ENCODE data around the gene ARHGEF7. TPM values are rescaled to one million over a fixed set of nuclear protein-coding genes. Genes with fewer than 3 reads are reported as not detected.

The ARHGEF7 gene
- polyA plus RNA-seq, 4 donors: 21.6 to 76.4 (median 24.7) TPM

- no peaks in the 10 kb centered on the region for H3K36me3 ChIP-seq (ENCODE audit: control insufficient read depth in 3 of 3, insufficient read depth in 2 of 3, low read depth in 1 of 3, low read length in 3 of 3)
- H3K4me1 ChIP-seq (ENCODE audit: control insufficient read depth in 3 of 3, insufficient read depth in 2 of 3, low read depth in 1 of 3, low read length in 2 of 3): no peaks in the 10 kb centered on the region
- FAIRE-seq (no peak), DNase-seq (no peak)
- H3K9me3 ChIP-seq (ENCODE audit: control insufficient read depth in 2 of 2, insufficient read depth in 1 of 2, low read depth in 1 of 2, low read length in 1 of 2): no peaks in the 10 kb centered on the region
- WGBS, 3 donors: 85 to 91% (median 91%) methylated on average over 9 of the region's 9 CpGs
- H3K27me3 ChIP-seq (ENCODE audit: control insufficient read depth in 3 of 3, insufficient read depth in 3 of 3, low read length in 3 of 3): no peaks in the 10 kb centered on the region
- no peak overlapping the region for H3K4me3 ChIP-seq (ENCODE audit: low read depth in 1 of 3, low read length in 3 of 3)
- H3K27ac ChIP-seq (ENCODE audit: low read depth in 1 of 3, low read length in 2 of 3): no peak overlapping the region
Observed at GRCh38 chr13:111336666-111337065, 221.6 kb downstream of the ARHGEF7 start.

- no peak for FAIRE-seq
Observed at GRCh38 chr13:111337206-111337605, 222.1 kb downstream of the ARHGEF7 start.

DNA sequence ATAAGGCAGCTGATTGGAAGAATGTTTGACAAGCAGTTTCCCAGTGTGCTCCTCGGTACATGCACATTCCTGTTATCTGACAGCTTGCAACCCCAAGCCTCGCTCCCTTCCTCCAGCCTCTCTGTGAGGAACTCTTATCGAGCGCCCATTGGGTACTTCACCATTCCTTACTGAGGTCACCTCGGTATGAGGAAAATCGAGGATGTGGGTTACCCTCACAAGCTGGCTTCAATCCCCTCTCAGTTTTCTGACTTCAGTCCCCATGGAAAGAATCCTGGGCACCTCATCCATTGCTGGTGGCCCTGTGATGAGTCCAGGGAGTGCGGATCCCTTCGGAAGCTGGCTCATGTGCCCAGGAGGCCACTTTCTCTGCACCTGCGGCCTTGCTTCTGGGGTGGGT lies 222.6 kb downstream of the ARHGEF7 start:
- 82 to 95% (median 83%) methylated on average over 9 of the region's 9 CpGs for WGBS, 3 donors
- no peaks in the 10 kb centered on the region for H3K4me1 ChIP-seq (ENCODE audit: control insufficient read depth in 3 of 3, insufficient read depth in 2 of 3, low read depth in 1 of 3, low read length in 2 of 3)
- FAIRE-seq (no peak), DNase-seq (no peak)
- no peaks in the 10 kb centered on the region for H3K9me3 ChIP-seq (ENCODE audit: control insufficient read depth in 2 of 2, insufficient read depth in 1 of 2, low read depth in 1 of 2, low read length in 1 of 2)
- H3K27ac ChIP-seq (ENCODE audit: low read depth in 1 of 3, low read length in 2 of 3): no peak overlapping the region
- H3K27me3 ChIP-seq (ENCODE audit: control insufficient read depth in 3 of 3, insufficient read depth in 3 of 3, low read length in 3 of 3): no peaks in the 10 kb centered on the region
- no peaks in the 10 kb centered on the region for H3K36me3 ChIP-seq (ENCODE audit: control insufficient read depth in 3 of 3, insufficient read depth in 2 of 3, low read depth in 1 of 3, low read length in 3 of 3)
- H3K4me3 ChIP-seq (ENCODE audit: low read depth in 1 of 3, low read length in 3 of 3): no peak overlapping the region

More at GRCh38 chr13:111337206-111337605, 222.1 kb downstream of the ARHGEF7 start:
- DNase-seq: no peak
- WGBS, 3 donors: 82 to 91% (median 88%) methylated on average over 4 of the region's 4 CpGs
- H3K27me3 ChIP-seq (ENCODE audit: control insufficient read depth in 3 of 3, insufficient read depth in 3 of 3, low read length in 3 of 3): no peaks in the 10 kb centered on the region
- H3K27ac ChIP-seq (ENCODE audit: low read depth in 1 of 3, low read length in 2 of 3): no peak overlapping the region
- no peaks in the 10 kb centered on the region for H3K4me1 ChIP-seq (ENCODE audit: control insufficient read depth in 3 of 3, insufficient read depth in 2 of 3, low read depth in 1 of 3, low read length in 2 of 3)
- H3K36me3 ChIP-seq (ENCODE audit: control insufficient read depth in 3 of 3, insufficient read depth in 2 of 3, low read depth in 1 of 3, low read length in 3 of 3): no peaks in the 10 kb centered on the region
- H3K9me3 ChIP-seq (ENCODE audit: control insufficient read depth in 2 of 2, insufficient read depth in 1 of 2, low read depth in 1 of 2, low read length in 1 of 2): no peaks in the 10 kb centered on the region
- no peak overlapping the region for H3K4me3 ChIP-seq (ENCODE audit: low read depth in 1 of 3, low read length in 3 of 3)

DNA sequence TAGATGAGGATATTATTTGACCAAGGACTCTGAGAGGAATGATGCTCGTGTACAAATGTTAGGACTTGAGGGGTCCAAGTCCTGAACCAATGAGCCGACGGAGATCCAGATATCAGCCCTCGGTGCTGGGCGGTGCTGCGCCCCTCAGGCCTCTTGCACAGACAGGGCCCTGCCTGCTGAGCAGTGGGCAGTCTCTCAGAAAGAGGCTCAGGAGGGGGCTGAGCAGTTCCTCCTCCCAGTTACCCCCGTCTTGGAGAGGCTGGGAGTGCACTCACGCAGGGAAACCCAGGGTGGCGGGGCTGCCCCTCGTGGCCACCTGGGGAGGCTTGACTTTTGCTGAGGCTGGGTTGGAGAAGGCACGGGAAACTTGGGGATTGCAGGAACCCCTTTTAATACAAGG lies 223.7 kb downstream of the ARHGEF7 start:
- H3K36me3 ChIP-seq (ENCODE audit: control insufficient read depth in 3 of 3, insufficient read depth in 2 of 3, low read depth in 1 of 3, low read length in 3 of 3): no peaks in the 10 kb centered on the region
- H3K4me1 ChIP-seq (ENCODE audit: control insufficient read depth in 3 of 3, insufficient read depth in 2 of 3, low read depth in 1 of 3, low read length in 2 of 3): no peaks in the 10 kb centered on the region
- H3K4me3 ChIP-seq (ENCODE audit: low read depth in 1 of 3, low read length in 3 of 3): no peak overlapping the region
- WGBS, 3 donors: 88 to 91% (median 90%) methylated on average over 10 to 11 of the region's 11 CpGs
- no peaks in the 10 kb centered on the region for H3K27me3 ChIP-seq (ENCODE audit: control insufficient read depth in 3 of 3, insufficient read depth in 3 of 3, low read length in 3 of 3)
- H3K27ac ChIP-seq (ENCODE audit: low read depth in 1 of 3, low read length in 2 of 3): no peak overlapping the region
- H3K9me3 ChIP-seq (ENCODE audit: control insufficient read depth in 2 of 2, insufficient read depth in 1 of 2, low read depth in 1 of 2, low read length in 1 of 2): no peaks in the 10 kb centered on the region
- no peak for DNase-seq
- no peak for FAIRE-seq

DNA sequence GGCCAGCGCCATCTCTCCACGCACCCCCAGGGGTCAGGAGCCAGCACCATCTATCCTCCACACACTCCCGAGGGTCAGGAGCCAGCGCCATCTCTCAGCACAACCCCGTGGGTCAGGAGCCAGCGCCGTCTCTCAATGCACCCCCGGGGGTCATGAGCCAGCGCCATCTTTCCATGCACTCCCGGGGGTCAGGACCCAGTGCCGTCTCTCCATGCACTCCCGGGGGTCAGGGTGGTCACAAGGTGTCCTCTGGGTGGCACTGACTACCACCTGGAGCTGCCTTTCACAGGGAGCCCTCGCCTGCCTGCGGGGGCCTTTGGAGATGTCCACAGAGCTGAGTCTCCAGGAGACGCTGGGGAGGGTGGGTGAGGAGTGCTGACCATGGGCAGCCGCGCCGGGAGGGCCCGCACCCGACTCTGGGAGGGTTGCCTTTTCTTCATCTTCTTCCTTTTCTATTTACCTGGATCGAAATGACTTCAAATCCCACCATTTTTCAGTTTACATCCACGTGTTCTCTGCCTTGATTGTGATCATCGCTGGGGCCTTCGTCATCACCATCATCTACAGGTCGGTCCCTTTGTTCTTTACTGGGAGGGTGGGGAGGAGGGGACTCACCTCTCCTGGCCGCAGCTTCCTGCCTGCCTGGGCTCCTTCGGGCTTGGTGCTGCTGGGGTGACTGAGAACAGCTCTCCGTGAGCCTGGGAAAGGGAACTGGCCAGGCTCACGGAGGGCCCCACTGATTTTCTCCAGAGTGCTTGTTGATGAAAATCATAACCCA lies 224.4 kb downstream of the ARHGEF7 start:
- no peak overlapping the region for H3K4me3 ChIP-seq (ENCODE audit: low read depth in 1 of 3, low read length in 3 of 3)
- no peak for DNase-seq
- no peaks in the 10 kb centered on the region for H3K9me3 ChIP-seq (ENCODE audit: control insufficient read depth in 2 of 2, insufficient read depth in 1 of 2, low read depth in 1 of 2, low read length in 1 of 2)
- FAIRE-seq: no peak
- no peaks in the 10 kb centered on the region for H3K36me3 ChIP-seq (ENCODE audit: control insufficient read depth in 3 of 3, insufficient read depth in 2 of 3, low read depth in 1 of 3, low read length in 3 of 3)
- WGBS, 3 donors: 93 to 96% (median 94%) methylated on average over 27 to 29 of the region's 29 CpGs
- no peak overlapping the region for H3K27ac ChIP-seq (ENCODE audit: low read depth in 1 of 3, low read length in 2 of 3)
- no peaks in the 10 kb centered on the region for H3K4me1 ChIP-seq (ENCODE audit: control insufficient read depth in 3 of 3, insufficient read depth in 2 of 3, low read depth in 1 of 3, low read length in 2 of 3)
- H3K27me3 ChIP-seq (ENCODE audit: control insufficient read depth in 3 of 3, insufficient read depth in 3 of 3, low read length in 3 of 3): no peaks in the 10 kb centered on the region

DNA sequence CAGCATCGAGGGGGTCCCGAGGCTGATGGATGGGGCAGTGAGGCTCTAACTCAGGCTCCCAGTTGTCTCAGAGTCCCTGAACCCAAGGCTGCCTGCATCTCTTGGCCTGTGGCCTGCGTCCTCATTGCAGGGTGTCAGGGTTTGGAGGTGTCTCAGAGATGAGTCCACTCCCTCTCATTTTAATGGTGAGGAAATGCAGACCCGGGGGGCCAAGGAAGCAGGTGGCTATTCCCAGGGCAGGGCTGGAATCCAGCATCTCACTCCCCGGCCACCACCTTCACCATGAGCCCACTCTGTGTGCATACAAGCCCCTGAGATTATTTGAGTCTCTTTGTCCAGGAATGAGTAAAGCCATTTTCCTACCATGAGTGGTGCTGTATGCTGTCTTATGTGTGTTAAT lies 226.8 kb downstream of the ARHGEF7 start:
- FAIRE-seq (no peak), DNase-seq (no peak)
- H3K9me3 ChIP-seq (ENCODE audit: control insufficient read depth in 2 of 2, insufficient read depth in 1 of 2, low read depth in 1 of 2, low read length in 1 of 2): no peaks in the 10 kb centered on the region
- no peaks in the 10 kb centered on the region for H3K27me3 ChIP-seq (ENCODE audit: control insufficient read depth in 3 of 3, insufficient read depth in 3 of 3, low read length in 3 of 3)
- no peaks in the 10 kb centered on the region for H3K36me3 ChIP-seq (ENCODE audit: control insufficient read depth in 3 of 3, insufficient read depth in 2 of 3, low read depth in 1 of 3, low read length in 3 of 3)
- H3K4me1 ChIP-seq (ENCODE audit: control insufficient read depth in 3 of 3, insufficient read depth in 2 of 3, low read depth in 1 of 3, low read length in 2 of 3): no peaks in the 10 kb centered on the region
- 92 to 95% (median 95%) methylated on average over 5 of the region's 5 CpGs for WGBS, 3 donors
- H3K4me3 ChIP-seq (ENCODE audit: low read depth in 1 of 3, low read length in 3 of 3): no peak overlapping the region
- H3K27ac ChIP-seq (ENCODE audit: low read depth in 1 of 3, low read length in 2 of 3): no peak overlapping the region

- DNase-seq (no peak), FAIRE-seq (no peak)
- Histone ChIP-seq H3K36me3 (ENCODE audit: control insufficient read depth in 3 of 3, insufficient read depth in 2 of 3, low read depth in 1 of 3, low read length in 3 of 3) (no peaks in the 10 kb centered on the region), H3K4me1 (ENCODE audit: control insufficient read depth in 3 of 3, insufficient read depth in 2 of 3, low read depth in 1 of 3, low read length in 2 of 3) (no peaks in the 10 kb centered on the region), H3K9me3 (ENCODE audit: control insufficient read depth in 2 of 2, insufficient read depth in 1 of 2, low read depth in 1 of 2, low read length in 1 of 2) (no peaks in the 10 kb centered on the region), H3K27me3 (ENCODE audit: control insufficient read depth in 3 of 3, insufficient read depth in 3 of 3, low read length in 3 of 3) (no peaks in the 10 kb centered on the region), H3K27ac (ENCODE audit: low read depth in 1 of 3, low read length in 2 of 3) (no peak overlapping the region), H3K4me3 (ENCODE audit: low read depth in 1 of 3, low read length in 3 of 3) (no peak overlapping the region)
- 90 to 94% (median 91%) methylated on average over 9 of the region's 9 CpGs for WGBS, 3 donors
Observed at GRCh38 chr13:111342721-111343120, 227.6 kb downstream of the ARHGEF7 start.

- 74 to 83% (median 76%) methylated on average over 11 of the region's 11 CpGs for WGBS, 3 donors
- no peak overlapping the region for H3K27ac ChIP-seq (ENCODE audit: low read depth in 1 of 3, low read length in 2 of 3)
- H3K4me3 ChIP-seq (ENCODE audit: low read depth in 1 of 3, low read length in 3 of 3): no peak overlapping the region
- no peaks in the 10 kb centered on the region for H3K9me3 ChIP-seq (ENCODE audit: control insufficient read depth in 2 of 2, insufficient read depth in 1 of 2, low read depth in 1 of 2, low read length in 1 of 2)
- no peak for FAIRE-seq
- H3K27me3 ChIP-seq (ENCODE audit: control insufficient read depth in 3 of 3, insufficient read depth in 3 of 3, low read length in 3 of 3): no peaks in the 10 kb centered on the region
- no peak for DNase-seq
- no peaks in the 10 kb centered on the region for H3K4me1 ChIP-seq (ENCODE audit: control insufficient read depth in 3 of 3, insufficient read depth in 2 of 3, low read depth in 1 of 3, low read length in 2 of 3)
- H3K36me3 ChIP-seq (ENCODE audit: control insufficient read depth in 3 of 3, insufficient read depth in 2 of 3, low read depth in 1 of 3, low read length in 3 of 3): no peaks in the 10 kb centered on the region
Observed at GRCh38 chr13:111343186-111343805, 228.2 kb downstream of the ARHGEF7 start.

Measured in small intestine (tissue), 7 donors.